SK-N-SH treated with all-trans-retinoic acid at 6 μM for 48 hours (cell line): ENCODE data around the gene OR52A5.
"Not testable (repeated sequence)": the region's sequence is repeated elsewhere in the genome, so short reads cannot be mapped to it uniquely, and the experiment has no call there.

Experiments
- ARNTL ChIP-seq: fragments of 450-650 bp; formaldehyde crosslinking; IDR thresholded peaks from 2 replicates; pipeline ENCODE4 v1.5.0; 2020; ENCODE audit warnings: low read depth, mild to moderate bottlenecking, moderate library complexity, borderline replicate concordance
- CREB5 ChIP-seq: fragments of 250-450 bp; sonication (Bioruptor Pico); IDR thresholded peaks from 2 replicates; pipeline ENCODE4 v1.5.1; 2020; ENCODE audit warnings: low read depth, mild to moderate bottlenecking, moderate library complexity
- CSDC2 ChIP-seq: fragments of 250-450 bp; sonication (Bioruptor Pico); IDR thresholded peaks from 2 replicates; pipeline ENCODE4 v1.5.0; 2020; ENCODE audit warnings: mild to moderate bottlenecking, moderate library complexity
- CSRNP3 ChIP-seq: fragments of 250-450 bp; sonication (Bioruptor Pico); IDR thresholded peaks from 2 replicates; pipeline ENCODE4 v1.5.1; 2021; ENCODE audit warnings: mild to moderate bottlenecking, moderate library complexity
- ESRRG ChIP-seq: fragments of 250-450 bp; sonication (Bioruptor Pico); IDR thresholded peaks from 2 replicates; pipeline ENCODE4 v1.6.1; 2021; ENCODE audit warnings: mild to moderate bottlenecking
- GLIS3 ChIP-seq: fragments of 250-450 bp; sonication (Bioruptor Pico); IDR thresholded peaks from 2 replicates; pipeline ENCODE4 v1.5.0; 2020; ENCODE audit warnings: mild to moderate bottlenecking, moderate library complexity
- PPARA ChIP-seq: fragments of 250-450 bp; sonication (Bioruptor Pico); IDR thresholded peaks from 2 replicates; pipeline ENCODE4 v1.5.0; 2020; ENCODE audit warnings: mild to moderate bottlenecking, borderline replicate concordance
- RARB ChIP-seq: fragments of 250-450 bp; sonication (Bioruptor Pico); IDR thresholded peaks from 2 replicates; pipeline ENCODE4 v1.8.0; 2021; ENCODE audit warnings: mild to moderate bottlenecking, moderate library complexity
- TOX ChIP-seq: fragments of 250-450 bp; sonication (Bioruptor Pico); IDR thresholded peaks from 2 replicates; pipeline ENCODE4 v1.8.0; 2021; ENCODE audit warnings: mild to moderate bottlenecking, moderate library complexity, borderline replicate concordance
- ZC3H10 ChIP-seq: fragments of 250-450 bp; sonication (Bioruptor Pico); IDR thresholded peaks from 2 replicates; pipeline ENCODE4 v1.5.1; 2021; ENCODE audit warnings: mild to moderate bottlenecking, moderate library complexity
- ZFP30 ChIP-seq: fragments of 450-650 bp; formaldehyde crosslinking; IDR thresholded peaks from 2 replicates; pipeline ENCODE4 v1.5.0; 2022; ENCODE audit warnings: mild to moderate bottlenecking, moderate library complexity
- ZNF565 ChIP-seq: fragments of 450-650 bp; formaldehyde crosslinking; conservative IDR thresholded peaks from 2 replicates; pipeline ENCODE4 v1.5.0; 2020; ENCODE audit warnings: low read depth, mild to moderate bottlenecking, moderate library complexity
- ZNF70 ChIP-seq: fragments of 450-650 bp; formaldehyde crosslinking; IDR thresholded peaks from 2 replicates; pipeline ENCODE4 v1.5.0; 2020; ENCODE audit warnings: mild to moderate bottlenecking, moderate library complexity
- ZNF8 ChIP-seq: fragments of 450-650 bp; formaldehyde crosslinking; IDR thresholded peaks from 2 replicates; pipeline ENCODE4 v1.5.0; 2020; ENCODE audit warnings: mild to moderate bottlenecking, moderate library complexity

- not testable (repeated sequence) for TF ChIP-seq ESRRG (CRISPR knock-in tag); PPARA (CRISPR knock-in tag); CSRNP3 (CRISPR knock-in tag); RARB; ARNTL (CRISPR knock-in tag); ZC3H10 (CRISPR knock-in tag); ZFP30 (CRISPR knock-in tag); TOX (CRISPR knock-in tag); ZNF70; CREB5 (CRISPR knock-in tag); CSDC2 (CRISPR knock-in tag); ZNF8; GLIS3 (CRISPR knock-in tag); ZNF565 (CRISPR knock-in tag)
Measured at GRCh38 chr11:5164807-5165206, 26.7 kb upstream of the OR52A5 start.
